ENCODE data around the gene GPR157. TPM values are rescaled to one million over a fixed set of nuclear protein-coding genes. Genes with fewer than 3 reads are reported as not detected.

GPR157 gene
- total and polyA plus RNA-seq, 10 of the 15 experiments (the other 5 are each of a cell fraction or from before 2014, with no cell fraction given): 0.66 to 15.9 (median 3.1) TPM

DNA sequence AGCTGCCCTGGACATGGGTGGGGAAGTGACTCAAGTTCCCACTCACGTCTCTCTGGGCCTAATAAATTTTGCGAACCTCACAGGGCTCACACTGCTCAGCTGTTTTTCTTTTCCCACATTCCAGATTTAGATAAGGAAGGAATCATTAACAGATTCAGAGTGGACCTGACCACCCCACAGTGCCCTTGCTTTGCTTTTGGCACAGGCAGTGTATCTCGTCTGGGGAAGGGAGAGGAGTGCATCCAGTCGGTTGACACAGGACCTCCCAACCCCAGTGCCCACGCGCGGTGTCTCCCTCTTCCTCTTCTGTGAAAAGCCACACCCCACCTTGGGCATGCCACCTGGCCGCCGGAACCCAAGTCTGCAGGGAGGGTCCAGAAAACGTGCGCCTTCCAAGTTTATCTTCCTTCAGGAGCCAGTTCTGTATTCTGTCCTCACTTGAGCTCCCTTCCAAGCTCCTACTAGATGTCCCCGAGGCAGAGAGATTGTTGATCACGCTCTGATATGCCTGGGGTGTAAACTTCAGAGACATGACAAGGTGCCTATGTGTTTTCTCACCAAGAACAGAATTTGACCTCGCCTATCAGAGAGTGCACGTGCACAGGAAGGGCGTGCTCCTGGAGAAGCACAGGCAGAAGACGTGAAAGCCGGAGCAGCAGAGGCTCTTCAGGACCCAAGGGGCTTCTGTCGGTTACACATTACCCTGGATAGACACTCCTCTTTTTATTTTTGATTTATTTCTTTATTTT lies 50.0 kb downstream of the GPR157 start:
- Histone ChIP-seq H2AFZ (ENCODE audit: control insufficient read depth, low read depth, low read length) (no peak overlapping the region), H3K27ac (ENCODE audit: control insufficient read depth, insufficient read depth) (peak overlapping the region; percentile 92), H3K4me1 (ENCODE audit: control insufficient read depth, insufficient read depth, low read length) (peaks cover 55% of the 10 kb centered on the region), H3K27me3 (replicated peaks in 1 of 2; ENCODE audit: control insufficient read depth in 2 of 2, insufficient read depth in 2 of 2, low read length in 1 of 2) (no peaks in the 10 kb centered on the region), H3K9me3 (replicated peaks; ENCODE audit: control insufficient read depth, insufficient read depth, low read length) (peaks cover 1% of the 10 kb centered on the region), H3K9ac (ENCODE audit: control insufficient read depth, insufficient read depth, low read length) (no peak overlapping the region), H4K20me1 (ENCODE audit: control insufficient read depth, insufficient read depth) (no peaks in the 10 kb centered on the region), H3K4me3 (no peak overlapping the region), H3K4me2 (ENCODE audit: control insufficient read depth, insufficient read depth) (peak overlapping the region; percentile 61), H3K79me2 (ENCODE audit: control insufficient read depth, insufficient read depth, low read length) (no peaks in the 10 kb centered on the region), H3K36me3 (ENCODE audit: control insufficient read depth in 2 of 2, insufficient read depth in 2 of 2, low read length in 1 of 2) (no peaks in the 10 kb centered on the region)
- no peak for DNase-seq (ENCODE audit: low read depth, low spot score)
- WGBS (ENCODE audit: insufficient coverage, insufficient replicate concordance, low lambda C conversion rate, missing lambda C conversion rate): 59% methylated on average over 19 of the region's 19 CpGs
- no TSS peak for BruUV-seq (replicated peaks)
- FAIRE-seq: no peak
- in situ Hi-C loops (cut with MboI) (no loop called here), intact Hi-C loops (cut with micrococcal nuclease; ENCODE audit: unreplicated experiment) (loop anchor here (1.0 to 5.0 kb wide), 4 partner anchors 10 to 333 kb away; partner anchors contain the start of genes ENO1 and SLC2A5)
- ATAC-seq: no peak
- RAD21 ChIA-PET (ENCODE audit: unreplicated experiment): interaction anchor here (0.9 to 1.7 kb wide), 4 partner anchors 18 to 230 kb away, joined by 3 to 4 read pairs (median 3); no protein-coding TSS in a partner anchor
- POLR2A ChIA-PET: interaction anchor here (0.6 to 4.5 kb wide), 5 partner anchors 10 to 74 kb away, joined by 3 to 45 read pairs (median 3); no protein-coding TSS in a partner anchor
- SMC1A ChIA-PET (ENCODE audit: uncharacterized antibody, unreplicated experiment): interaction anchor here (0.8 to 4.8 kb wide), 9 partner anchors 9 to 107 kb away, joined by 3 to 59 read pairs (median 4); no protein-coding TSS in a partner anchor
- CTCF ChIA-PET: interaction anchor here (0.7 to 4.0 kb wide), 3 partner anchors 12 to 860 kb away, joined by 3 to 26 read pairs (median 3); no protein-coding TSS in a partner anchor
- no peak for TF ChIP-seq JUNB (IDR thresholded peaks at IDR 0.05)
- TF ChIP-seq PAX5 (IDR thresholded peaks at IDR 0.05; ENCODE audit: borderline replicate concordance, low read depth, low read length): no peak
- TF ChIP-seq, protein P1, sequence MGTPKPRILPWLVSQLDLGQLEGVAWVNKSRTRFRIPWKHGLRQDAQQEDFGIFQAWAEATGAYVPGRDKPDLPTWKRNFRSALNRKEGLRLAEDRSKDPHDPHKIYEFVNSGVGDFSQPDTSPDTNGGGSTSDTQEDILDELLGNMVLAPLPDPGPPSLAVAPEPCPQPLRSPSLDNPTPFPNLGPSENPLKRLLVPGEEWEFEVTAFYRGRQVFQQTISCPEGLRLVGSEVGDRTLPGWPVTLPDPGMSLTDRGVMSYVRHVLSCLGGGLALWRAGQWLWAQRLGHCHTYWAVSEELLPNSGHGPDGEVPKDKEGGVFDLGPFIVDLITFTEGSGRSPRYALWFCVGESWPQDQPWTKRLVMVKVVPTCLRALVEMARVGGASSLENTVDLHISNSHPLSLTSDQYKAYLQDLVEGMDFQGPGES (IDR thresholded peaks at IDR 0.05): no peak
- TF ChIP-seq YY1 (IDR thresholded peaks at IDR 0.05; ENCODE audit: low read depth, low read length): no peak
- no peak for TF ChIP-seq POLR2AphosphoS5 (IDR thresholded peaks at IDR 0.05; ENCODE audit: low read length)
- no peak for TF ChIP-seq CHD2 (IDR thresholded peaks at IDR 0.05; ENCODE audit: borderline replicate concordance, low read depth, low read length)
- TF ChIP-seq, protein P2, sequence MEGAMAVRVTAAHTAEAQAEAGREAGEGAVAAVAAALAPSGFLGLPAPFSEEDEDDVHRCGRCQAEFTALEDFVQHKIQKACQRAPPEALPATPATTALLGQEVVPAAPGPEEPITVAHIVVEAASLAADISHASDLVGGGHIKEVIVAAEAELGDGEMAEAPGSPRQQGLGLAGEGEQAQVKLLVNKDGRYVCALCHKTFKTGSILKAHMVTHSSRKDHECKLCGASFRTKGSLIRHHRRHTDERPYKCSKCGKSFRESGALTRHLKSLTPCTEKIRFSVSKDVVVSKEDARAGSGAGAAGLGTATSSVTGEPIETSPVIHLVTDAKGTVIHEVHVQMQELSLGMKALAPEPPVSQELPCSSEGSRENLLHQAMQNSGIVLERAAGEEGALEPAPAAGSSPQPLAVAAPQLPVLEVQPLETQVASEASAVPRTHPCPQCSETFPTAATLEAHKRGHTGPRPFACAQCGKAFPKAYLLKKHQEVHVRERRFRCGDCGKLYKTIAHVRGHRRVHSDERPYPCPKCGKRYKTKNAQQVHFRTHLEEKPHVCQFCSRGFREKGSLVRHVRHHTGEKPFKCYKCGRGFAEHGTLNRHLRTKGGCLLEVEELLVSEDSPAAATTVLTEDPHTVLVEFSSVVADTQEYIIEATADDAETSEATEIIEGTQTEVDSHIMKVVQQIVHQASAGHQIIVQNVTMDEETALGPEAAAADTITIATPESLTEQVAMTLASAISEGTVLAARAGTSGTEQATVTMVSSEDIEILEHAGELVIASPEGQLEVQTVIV (IDR thresholded peaks at IDR 0.05; ENCODE audit: borderline replicate concordance, partially characterized antibody): no peak
- no peak for TF ChIP-seq RUNX3 (IDR thresholded peaks at IDR 0.05; ENCODE audit: low read length)
- no peak for TF ChIP-seq ESRRA (IDR thresholded peaks at IDR 0.05; ENCODE audit: low read length)
- no peak for TF ChIP-seq SMAD5 (IDR thresholded peaks at IDR 0.05; ENCODE audit: low read depth)
- no peak for TF ChIP-seq ATF2 (IDR thresholded peaks at IDR 0.05; ENCODE audit: low read length)
- TF ChIP-seq SMC3 (IDR thresholded peaks at IDR 0.05; ENCODE audit: borderline replicate concordance, low read length): no peak
- TF ChIP-seq SMAD1 (IDR thresholded peaks at IDR 0.05; ENCODE audit: low read depth, partially characterized antibody): no peak
- peak; percentile 63 to 79; a peak in 3 of 4 replicates for TF ChIP-seq BHLHE40 (IDR thresholded peaks at IDR 0.05; ENCODE audit: borderline replicate concordance in 1 of 2, low read depth in 2 of 2, low read length in 1 of 2)
- no peak for TF ChIP-seq SMARCA5 (IDR thresholded peaks at IDR 0.05)
- peak; percentile 62; the same call in 1 of the 2 replicates for TF ChIP-seq SPI1 (IDR thresholded peaks at IDR 0.05; ENCODE audit: borderline replicate concordance, insufficient read depth, low read depth, low read length)
- TF ChIP-seq HDGF (IDR thresholded peaks at IDR 0.05): 0 out of 2 replicates have a peak, but pooled peaks have one; percentile 26
